H1 (cell line): ENCODE measurements around the gene MGARP. TPM values are rescaled to one million over a fixed set of nuclear protein-coding genes. Genes with fewer than 3 reads are reported as not detected.

Experiments
- CTCF ChIA-PET: fragments of 300-600 bp; sonication (Branson Sonifier 250); formaldehyde crosslinking; loops from one replicate; lab custom pipeline; 2021; ENCODE audit not compliant: partially characterized antibody; lab: Charles Lee
- POLR2A ChIA-PET: fragments of 300-600 bp; sonication (Branson Sonifier 250); formaldehyde crosslinking; loops from one replicate; lab custom pipeline; 2021; ENCODE audit warnings: inconsistent platforms; ENCODE audit not compliant: partially characterized antibody; lab: Charles Lee
- DNase-seq, 2 experiments: peaks; one replicate each; pipeline versions ENCODE4 v3.0.0 to v3.0.0-alpha.2; 2010 to 2022; ENCODE audit warnings: low spot score in 2 of 2, low read depth in 1 of 2, mixed read lengths in 1 of 2
- FAIRE-seq: peaks from 2 replicates; lab custom pipeline; 2011; peaks lifted over from hg19 to GRCh38; lab: Jason Lieb, UNC
- H2AFZ ChIP-seq: 2 replicates; pipeline ENCODE4 v1.8.1; 2012; ENCODE audit warnings: low read length, inconsistent platforms
- H2AK5ac ChIP-seq: 2 replicates; pipeline ENCODE4 v1.6.1; 2013; ENCODE audit warnings: low read depth, low read length
- H2BK120ac ChIP-seq: replicated peaks from 2 replicates; pipeline ENCODE3; 2013; ENCODE audit warnings: low read depth, low read length, inconsistent platforms
- H2BK12ac ChIP-seq: 2 replicates; pipeline ENCODE4 v1.6.1; 2013; ENCODE audit warnings: low read depth, low read length
- H2BK15ac ChIP-seq: 2 replicates; pipeline ENCODE4 v1.6.1; 2013; ENCODE audit warnings: low read length
- H2BK20ac ChIP-seq: 2 replicates; pipeline ENCODE4 v1.6.1; 2013; ENCODE audit warnings: low read length
- H2BK5ac ChIP-seq: 2 replicates; pipeline ENCODE4 v1.6.1; 2013; ENCODE audit warnings: low read depth, low read length
- H3K14ac ChIP-seq: 2 replicates; pipeline ENCODE4 v1.6.1; 2013; ENCODE audit warnings: inconsistent platforms; ENCODE audit not compliant: insufficient read length
- H3K18ac ChIP-seq: 2 replicates; pipeline ENCODE4 v1.6.1; 2013; ENCODE audit warnings: low read length; ENCODE audit errors: extremely low read depth
- H3K23ac ChIP-seq: 2 replicates; pipeline ENCODE4 v1.6.1; 2013; ENCODE audit warnings: inconsistent platforms; ENCODE audit not compliant: insufficient read length
- H3K23me2 ChIP-seq: 2 replicates; pipeline ENCODE4 v1.6.1; 2013; ENCODE audit warnings: low read depth, low read length
- H3K27ac ChIP-seq: 2 replicates; pipeline ENCODE4 v1.6.1; 2011; ENCODE audit warnings: low read depth, low read length, inconsistent platforms
- H3K27me3 ChIP-seq, 4 experiments: replicated peaks in 1 of 4; 1 replicate in 1 of 4; 2 replicates in 3 of 4; pipeline versions ENCODE4 v1.6.1 to v1.8.1; 2011 to 2013; ENCODE audit warnings: low read length in 3 of 4, mild to moderate bottlenecking in 3 of 4, inconsistent platforms in 2 of 4, mixed read lengths in 2 of 4, moderate library complexity in 1 of 4; ENCODE audit not compliant: control insufficient read depth in 3 of 4, insufficient read depth in 3 of 4; ENCODE audit errors: extremely low read depth in 1 of 4
- H3K36me3 ChIP-seq, 4 experiments: 2 replicates each; pipeline versions ENCODE4 v1.6.1 to v1.8.1; 2011 to 2013; ENCODE audit warnings: mild to moderate bottlenecking in 4 of 4, low read length in 3 of 4, moderate library complexity in 2 of 4, control low read depth in 1 of 4, inconsistent platforms in 1 of 4; ENCODE audit not compliant: insufficient read depth in 4 of 4, control insufficient read depth in 2 of 4
- H3K4ac ChIP-seq: replicated peaks from 2 replicates; pipeline ENCODE3; 2013; ENCODE audit warnings: low read length, low read depth, mixed read lengths, inconsistent platforms; ENCODE audit not compliant: insufficient read length
- H3K4me1 ChIP-seq, 4 experiments: replicated peaks in 1 of 4; 1 replicate in 1 of 4; 2 replicates in 3 of 4; pipeline versions ENCODE4 v1.6.1 to v1.8.1; 2011 to 2013; ENCODE audit warnings: low read length in 3 of 4, inconsistent platforms in 2 of 4, mixed read lengths in 1 of 4; ENCODE audit not compliant: insufficient read depth in 4 of 4, control insufficient read depth in 3 of 4
- H3K4me2 ChIP-seq, 2 experiments: 2 replicates each; pipeline versions ENCODE4 v1.6.1 to v1.8.1; 2011 to 2013; ENCODE audit warnings: low read depth in 2 of 2, low read length in 2 of 2, control low read depth in 1 of 2, inconsistent platforms in 1 of 2, mild to moderate bottlenecking in 1 of 2; ENCODE audit not compliant: insufficient read depth in 1 of 2
- H3K4me3 ChIP-seq, 4 experiments: fragments of 200-600, 300-600 bp in 1 of 4; sonication (generic), shearing (Covaris generic), sonication (Bioruptor Twin) in 1 of 4; 2 replicates each; pipeline versions ENCODE4 v1.5.1 to v1.8.1; 2011 to 2016; ENCODE audit warnings: low read length in 4 of 4, low read depth in 3 of 4, control low read depth in 2 of 4, inconsistent platforms in 2 of 4, mild to moderate bottlenecking in 2 of 4, mixed read lengths in 1 of 4, moderate library complexity in 1 of 4; ENCODE audit not compliant: insufficient read depth in 2 of 4; ENCODE audit errors: extremely low read depth in 1 of 4
- H3K56ac ChIP-seq: replicated peaks from 2 replicates; pipeline ENCODE3; 2013; ENCODE audit warnings: low read depth, mild to moderate bottlenecking, mixed read lengths, low read length, inconsistent platforms; ENCODE audit not compliant: insufficient read length
- H3K79me1 ChIP-seq: 2 replicates; pipeline ENCODE4 v1.6.1; 2013; ENCODE audit warnings: low read depth, low read length, control low read depth
- H3K79me2 ChIP-seq, 2 experiments: 2 replicates each; pipeline versions ENCODE4 v1.6.1 to v1.8.1; 2012 to 2013; ENCODE audit warnings: low read length in 2 of 2, mild to moderate bottlenecking in 2 of 2, inconsistent platforms in 1 of 2; ENCODE audit not compliant: insufficient read depth in 2 of 2, control insufficient read depth in 1 of 2
- H3K9ac ChIP-seq, 4 experiments: replicated peaks in 1 of 4; 1 replicate in 1 of 4; 2 replicates in 3 of 4; pipeline versions ENCODE4 v1.6.1 to v1.8.1; 2011 to 2013; ENCODE audit warnings: low read depth in 3 of 4, low read length in 3 of 4, control low read depth in 2 of 4, mild to moderate bottlenecking in 2 of 4, moderate library complexity in 2 of 4, inconsistent platforms in 1 of 4; ENCODE audit errors: extremely low read depth in 1 of 4
- H3K9me3 ChIP-seq, 2 experiments: 2 replicates each; pipeline versions ENCODE4 v1.6.1 to v1.8.1; 2012 to 2013; ENCODE audit warnings: mild to moderate bottlenecking in 2 of 2, moderate library complexity in 2 of 2, control low read depth in 1 of 2, inconsistent platforms in 1 of 2, low read depth in 1 of 2, low read length in 1 of 2, mixed read lengths in 1 of 2; ENCODE audit not compliant: insufficient read depth in 2 of 2
- H4K20me1 ChIP-seq, 2 experiments: replicated peaks in 1 of 2; 2 replicates each; pipeline versions ENCODE3 to v1.8.1; 2011 to 2013; ENCODE audit warnings: inconsistent platforms in 2 of 2, low read length in 2 of 2, mild to moderate bottlenecking in 1 of 2; ENCODE audit not compliant: insufficient read depth in 2 of 2, control insufficient read depth in 1 of 2
- H4K5ac ChIP-seq: 2 replicates; pipeline ENCODE4 v1.6.1; 2013; ENCODE audit warnings: low read length, low read depth, mixed read lengths, inconsistent platforms; ENCODE audit not compliant: insufficient read length
- H4K8ac ChIP-seq: 2 replicates; pipeline ENCODE4 v1.8.0; 2013; ENCODE audit warnings: mild to moderate bottlenecking, moderate library complexity, low read length, inconsistent platforms; ENCODE audit not compliant: insufficient read depth; ENCODE audit errors: extremely low read depth
- H4K91ac ChIP-seq: replicated peaks from 2 replicates; pipeline ENCODE3; 2013; ENCODE audit warnings: low read length, mixed read lengths, inconsistent platforms; ENCODE audit not compliant: insufficient read length
- ASH2L ChIP-seq: fragments of 200-600, 300-600 bp; sonication (generic); IDR thresholded peaks from one replicate; pipeline ENCODE4 v1.7.1; 2017; ENCODE audit warnings: low read length
- EP300 ChIP-seq, 2 experiments: IDR thresholded peaks; 1 replicate in 1 of 2; 2 replicates in 1 of 2; pipeline ENCODE4 v1.6.1; 2011 to 2012; ENCODE audit warnings: low read depth in 2 of 2, low read length in 2 of 2, mild to moderate bottlenecking in 2 of 2, borderline replicate concordance in 1 of 2, inconsistent platforms in 1 of 2, moderate library complexity in 1 of 2
- KDM4A ChIP-seq: IDR thresholded peaks from one replicate; pipeline ENCODE4 v1.7.1; 2012; ENCODE audit warnings: low read depth, mild to moderate bottlenecking, moderate library complexity, low read length, inconsistent platforms; ENCODE audit not compliant: severe bottlenecking
- PHF8 ChIP-seq: fragments of 200-600 bp; sonication (generic); conservative IDR thresholded peaks from 2 replicates; pipeline ENCODE4 v1.7.1; 2012; ENCODE audit warnings: low read depth, mild to moderate bottlenecking, inconsistent platforms, low read length, moderate library complexity
- RBBP5 ChIP-seq: IDR thresholded peaks from 2 replicates; pipeline ENCODE4 v1.7.1; 2012; ENCODE audit warnings: low read depth, mild to moderate bottlenecking, inconsistent platforms, low read length, moderate library complexity, borderline replicate concordance
- SIN3A ChIP-seq, 2 experiments: IDR thresholded peaks in 1 of 2; conservative IDR thresholded peaks in 1 of 2; 2 replicates each; pipeline ENCODE4 v1.6.1; 2011 to 2012; ENCODE audit warnings: low read length in 2 of 2, improper control_type of control experiment in 1 of 2, low read depth in 1 of 2, mild to moderate bottlenecking in 1 of 2
- SP1 ChIP-seq: IDR thresholded peaks from 2 replicates; pipeline ENCODE4 v1.6.1; 2011; ENCODE audit warnings: low read depth, low read length
- SP4 ChIP-seq: IDR thresholded peaks from 2 replicates; pipeline ENCODE4 v1.6.1; 2012; ENCODE audit warnings: low read length, inconsistent platforms
- SUZ12 ChIP-seq: fragments of 200-600 bp; sonication (generic); IDR thresholded peaks from 2 replicates; pipeline ENCODE4 v1.6.1; 2012; ENCODE audit warnings: mild to moderate bottlenecking, inconsistent platforms, low read length, moderate library complexity, mixed read lengths
- TBP ChIP-seq: IDR thresholded peaks from 2 replicates; pipeline ENCODE4 v1.6.1; 2011; ENCODE audit warnings: low read depth, low read length, improper control_type of control experiment
- TEAD4 ChIP-seq: IDR thresholded peaks from 2 replicates; pipeline ENCODE4 v1.6.1; 2012; ENCODE audit warnings: low read depth, low read length, inconsistent platforms, mixed read lengths
- WGBS, 2 experiments: shearing (Covaris generic) in 1 of 2; methylation state at CpG; one replicate each; pipeline versions ENCODE4 v1.1.6 to v1.1.7; 2013 to 2015; ENCODE audit warnings: low lambda C conversion rate in 2 of 2, mixed read lengths in 2 of 2, inconsistent platforms in 1 of 2, low coverage in 1 of 2, missing lambda C conversion rate in 1 of 2; ENCODE audit not compliant: insufficient replicate concordance in 2 of 2, insufficient coverage in 1 of 2, insufficient read length in 1 of 2; ENCODE audit errors: extremely low coverage in 1 of 2, missing lambda C conversion rate in 1 of 2; 5-methylcytosine and 5-hydroxymethylcytosine counted together
- polyA plus RNA-seq, 7 experiments: library from polyadenylated mRNA; depleted of rRNA in 3 of 7; stranded (reverse) in 5 of 7; unstranded in 2 of 7; fragments of >200 nt in 5 of 7; fragments of 200-250 nt in 2 of 7; gene quantifications; 1 replicate in 5 of 7; 2 replicates in 1 of 7; 4 replicates in 1 of 7; pipeline versions ENCODE4 v1.2.1 to v1.2.3, GENCODE V29; 2011 to 2013; ENCODE audit warnings: missing spikeins in 2 of 7, mixed read lengths in 2 of 7
- total RNA-seq: library from RNA; stranded (reverse); fragmentation: NEBNext Ultra II Directional; extraction: Animal tissue kit (Norgen Biotek cat#: 25700); gene quantifications from 2 replicates; pipeline ENCODE4 v1.2.1, GENCODE V29; 2021

Gene MGARP
- total and polyA plus RNA-seq, 2 of the 8 experiments (the other 6 are each of a cell fraction or from before 2014, with no cell fraction given) = 2.8 to 4.5 TPM

DNA sequence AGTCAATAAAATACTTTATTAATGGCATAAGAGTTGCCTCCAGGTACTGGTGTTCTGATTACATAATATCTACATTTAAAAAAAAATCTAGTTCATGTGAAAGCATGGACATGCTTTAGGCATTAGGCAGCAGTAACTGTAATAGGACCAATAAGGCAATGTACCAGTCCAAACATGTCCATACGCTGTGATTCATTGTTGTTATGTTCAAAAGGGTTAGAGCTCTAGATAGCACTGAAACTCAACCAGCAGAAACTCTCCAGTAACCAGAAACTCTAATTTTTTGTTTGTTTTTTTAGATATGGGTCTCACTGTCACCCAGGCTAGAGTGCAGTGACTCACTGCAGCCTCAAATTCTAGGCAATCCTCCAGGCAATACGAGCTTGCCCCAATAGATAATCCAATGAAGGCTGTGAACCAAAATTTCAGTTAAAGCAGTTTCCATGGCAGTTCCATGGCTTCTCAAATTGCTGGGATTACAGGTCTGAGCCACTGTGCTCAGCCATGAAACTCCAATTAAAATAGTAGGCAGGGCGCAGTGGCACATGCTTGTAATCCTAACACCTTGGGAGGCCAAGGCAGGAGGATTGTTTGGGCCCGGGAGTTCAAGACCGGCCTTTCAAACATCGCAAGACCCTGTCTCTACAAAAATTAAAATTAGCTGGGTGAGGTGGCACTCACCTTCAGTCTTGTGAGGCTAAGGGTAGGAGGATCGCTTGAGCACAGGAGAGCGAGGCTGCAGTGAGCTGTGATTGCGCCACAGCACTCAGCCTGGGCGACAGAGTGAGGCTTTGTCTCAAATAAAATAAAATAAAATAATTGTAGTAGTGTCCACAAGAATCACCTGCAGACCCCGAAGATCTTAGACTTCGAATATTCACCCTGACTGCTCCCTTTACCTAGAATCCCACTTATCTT lies 36.3 kb downstream of the MGARP start:
- Histone ChIP-seq H3K27ac (no peak overlapping the region), H2AK5ac (no peak overlapping the region), H3K4me1 (peaks cover 5 to 19% (median 16%) of the 10 kb centered on the region in 4 experiments), H3K79me1 (no peaks in the 10 kb centered on the region), H4K20me1 (no peaks in the 10 kb centered on the region), H4K8ac (no peak overlapping the region), H3K36me3 (no peaks in the 10 kb centered on the region), H3K18ac (no peak overlapping the region; the same call in 1 of the 2 replicates), H2AFZ (no peak overlapping the region), H3K79me2 (no peaks in the 10 kb centered on the region), H2BK5ac (peak overlapping the region; percentile 31; the same call in 1 of the 2 replicates), H3K23ac (no peak overlapping the region), H3K23me2 (no peaks in the 10 kb centered on the region), H3K9ac (no peak overlapping the region), H4K5ac (no peak overlapping the region), H3K14ac (no peak overlapping the region), H4K91ac (peak overlapping the region; percentile 49), H3K9me3 (no peaks in the 10 kb centered on the region), H3K4me2 (no peak overlapping the region), H2BK12ac (peak overlapping the region; percentile 71), H3K4me3 (no peak overlapping the region), H3K4ac (no peak overlapping the region), H2BK120ac (no peak overlapping the region), H2BK20ac (no peak overlapping the region), H3K27me3 (no peaks in the 10 kb centered on the region), H2BK15ac (peak overlapping the region; percentile 90; the same call in 1 of the 2 replicates), H3K56ac (no peak overlapping the region)
- POLR2A ChIA-PET = interaction anchor here (1.7 to 1.8 kb wide), 3 partner anchors 12 to 66 kb away, joined by 3 to 5 read pairs (median 4); no protein-coding TSS in a partner anchor
- CTCF ChIA-PET = interaction anchor here (0.6 to 1.7 kb wide), 6 partner anchors 10 to 273 kb away, joined by 3 to 6 read pairs (median 4); no protein-coding TSS in a partner anchor
- FAIRE-seq (no peak), DNase-seq (no peak)
- 92% methylated on average over 12 of the region's 12 CpGs; no CpG with 5 or more reads in 1 of the 2 experiments for WGBS, 2 experiments
- TF ChIP-seq EP300 (IDR thresholded peaks at IDR 0.05; ENCODE audit: borderline replicate concordance in 1 of 2, low read depth in 2 of 2, low read length in 2 of 2) (no peak), ASH2L (no peak), SUZ12 (no peak), KDM4A (no peak), RBBP5 (no peak), SIN3A (conservative IDR thresholded peaks at IDR 0.05 in 1 of 2, IDR thresholded peaks at IDR 0.05 in 1 of 2; ENCODE audit: low read depth in 1 of 2, low read length in 2 of 2) (no peak), SP1 (no peak), TBP (no peak), SP4 (no peak), TEAD4 (no peak), PHF8 (no peak)
